SK-N-SH (cell line): Measurements from ENCODE around the gene HP1BP3.

Source experiments
- TAF1 ChIP-seq: IDR thresholded peaks from 2 replicates; pipeline ENCODE4 v1.6.1; 2012; ENCODE audit warnings: low read depth, mild to moderate bottlenecking, low read length, moderate library complexity, borderline replicate concordance
- TF ChIP-seq, protein P1 (sequence below): fragments of 200-600 bp; sonication (generic); IDR thresholded peaks from 2 replicates; pipeline ENCODE4 v1.6.1; 2017; ENCODE audit warnings: antibody characterized with exemption, mild to moderate bottlenecking, moderate library complexity

DNA sequence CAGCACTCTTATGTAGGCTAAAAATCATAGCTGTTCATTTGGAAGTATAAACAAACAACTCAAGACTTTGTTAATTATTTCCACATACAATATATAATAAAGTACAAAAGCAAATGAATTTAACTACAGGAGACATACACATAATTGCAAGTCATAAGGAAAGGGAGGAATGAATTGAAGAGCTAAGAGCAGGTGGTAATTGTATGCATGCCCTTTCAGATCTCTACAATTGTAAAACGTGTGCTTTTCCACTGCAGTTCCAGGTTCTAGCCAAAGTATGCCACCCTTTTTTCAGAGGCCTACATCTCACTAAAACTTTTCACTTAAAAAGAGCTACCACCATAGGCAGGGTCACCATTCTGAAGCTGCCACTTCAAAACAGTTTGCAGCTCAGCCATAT is 42.8 kb upstream of the HP1BP3 start:
- no peak for TF ChIP-seq TAF1
- TF ChIP-seq, protein P1, sequence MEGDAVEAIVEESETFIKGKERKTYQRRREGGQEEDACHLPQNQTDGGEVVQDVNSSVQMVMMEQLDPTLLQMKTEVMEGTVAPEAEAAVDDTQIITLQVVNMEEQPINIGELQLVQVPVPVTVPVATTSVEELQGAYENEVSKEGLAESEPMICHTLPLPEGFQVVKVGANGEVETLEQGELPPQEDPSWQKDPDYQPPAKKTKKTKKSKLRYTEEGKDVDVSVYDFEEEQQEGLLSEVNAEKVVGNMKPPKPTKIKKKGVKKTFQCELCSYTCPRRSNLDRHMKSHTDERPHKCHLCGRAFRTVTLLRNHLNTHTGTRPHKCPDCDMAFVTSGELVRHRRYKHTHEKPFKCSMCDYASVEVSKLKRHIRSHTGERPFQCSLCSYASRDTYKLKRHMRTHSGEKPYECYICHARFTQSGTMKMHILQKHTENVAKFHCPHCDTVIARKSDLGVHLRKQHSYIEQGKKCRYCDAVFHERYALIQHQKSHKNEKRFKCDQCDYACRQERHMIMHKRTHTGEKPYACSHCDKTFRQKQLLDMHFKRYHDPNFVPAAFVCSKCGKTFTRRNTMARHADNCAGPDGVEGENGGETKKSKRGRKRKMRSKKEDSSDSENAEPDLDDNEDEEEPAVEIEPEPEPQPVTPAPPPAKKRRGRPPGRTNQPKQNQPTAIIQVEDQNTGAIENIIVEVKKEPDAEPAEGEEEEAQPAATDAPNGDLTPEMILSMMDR, result no peak
